NCI-H748 (cell line): ENCODE measurements around the gene MMAA.
"Not testable (repeated sequence)": the region's sequence is repeated elsewhere in the genome, so short reads cannot be mapped to it uniquely, and the experiment has no call there.

Experiments used
- DNase-seq: peaks from one replicate; lab custom pipeline; 2025; ENCODE audit not compliant: unreplicated experiment; lab: John Stamatoyannopoulos, UW

The MMAA gene

GRCh38 chr4:145626623-145626982 is 7.4 kb downstream of the MMAA start:
- DNase-seq, result no peak

GRCh38 chr4:145635117-145635516 is 15.9 kb downstream of the MMAA start:
- DNase-seq, result no peak

- no peak for DNase-seq
These were observed 16.4 kb downstream of the MMAA start for GRCh38 chr4:145635630-145636029.

GRCh38 chr4:145639186-145639698 is 20.1 kb downstream of the MMAA start:
- no peak for DNase-seq

- not testable (repeated sequence) for DNase-seq
These were observed 21.1 kb downstream of the MMAA start for GRCh38 chr4:145640236-145640635.

GRCh38 chr4:145643295-145643694 is 24.1 kb downstream of the MMAA start:
- DNase-seq, result no peak

GRCh38 chr4:145644699-145645098 is 25.5 kb downstream of the MMAA start:
- no peak for DNase-seq

GRCh38 chr4:145656156-145656555 is 37.0 kb downstream of the MMAA start:
- DNase-seq, result no peak

GRCh38 chr4:145660064-145660463 is 40.9 kb downstream of the MMAA start:
- DNase-seq, result no peak

- no peak for DNase-seq
These were observed 44.0 kb downstream of the MMAA start for GRCh38 chr4:145663194-145663593.

GRCh38 chr4:145665773-145666172 is 46.6 kb downstream of the MMAA start:
- no peak for DNase-seq

GRCh38 chr4:145670422-145670821 is 51.2 kb downstream of the MMAA start:
- DNase-seq, result no peak

- DNase-seq, result peak; percentile 88
These were observed 60.3 kb downstream of the MMAA start for GRCh38 chr4:145679520-145679919.

- DNase-seq, result peak; percentile 54
These were observed 60.8 kb downstream of the MMAA start, which contains the start of gene C4orf51 for GRCh38 chr4:145679991-145680455. Gene C4orf51, plus strand, starts transcription at chr4:145680146. Its CDS starts 58 bp downstream, at chr4:145680204.

GRCh38 chr4:145680902-145681301 is 61.7 kb downstream of the MMAA start:
- DNase-seq, result no peak

GRCh38 chr4:145681518-145681917 is 62.3 kb downstream of the MMAA start:
- DNase-seq, result no peak

- no peak for DNase-seq
These were observed 62.8 kb downstream of the MMAA start for GRCh38 chr4:145681956-145682355.

- no peak for DNase-seq
These were observed 67.8 kb downstream of the MMAA start for GRCh38 chr4:145686991-145687390.

- DNase-seq, result peak; percentile 2
These were observed 71.4 kb downstream of the MMAA start for GRCh38 chr4:145690610-145691009.

- DNase-seq, result not testable (repeated sequence)
These were observed 72.2 kb downstream of the MMAA start for GRCh38 chr4:145691416-145691815.

GRCh38 chr4:145694929-145695328 is 75.7 kb downstream of the MMAA start:
- DNase-seq, result peak; percentile 32

GRCh38 chr4:145697332-145697731 is 78.1 kb downstream of the MMAA start:
- no peak for DNase-seq

- no peak for DNase-seq
These were observed 79.3 kb downstream of the MMAA start for GRCh38 chr4:145698507-145698906.
